Stimulated activated CD8-positive, alpha-beta memory T cell treated with anti-CD3 and anti-CD28 coated beads, Interleukin-15, amount 100 ng/mL, for 24 hours (primary cell): ENCODE results near the gene GPR55.

Source experiments
- DNase-seq: peaks from one replicate; pipeline ENCODE4 v3.0.0-alpha.2; 2020; ENCODE audit warnings: low read depth

Gene GPR55

GRCh38 chr2:230919240-230919639, 5.8 kb downstream of the GPR55 start:
- no peak for DNase-seq

DNA sequence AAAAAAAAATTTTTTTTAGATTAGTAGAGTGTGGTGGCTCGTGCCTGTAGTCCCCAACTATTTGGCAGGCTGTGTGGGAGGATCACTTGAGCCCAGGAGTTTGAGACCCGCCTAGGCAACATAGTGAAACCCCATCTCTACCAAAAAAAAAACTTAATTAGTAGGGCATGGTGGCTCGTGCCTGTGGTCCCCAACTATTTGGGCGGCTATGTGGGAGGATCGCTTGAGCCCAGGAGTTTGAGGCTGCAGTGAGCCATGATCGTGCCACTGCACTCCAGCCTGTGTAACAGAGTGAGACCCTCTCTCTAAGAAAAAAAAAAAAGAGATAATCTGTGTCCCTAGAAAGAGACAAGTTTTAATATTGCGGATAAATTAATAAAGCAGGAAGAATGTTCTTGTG, 8.8 kb downstream of the GPR55 start:
- DNase-seq = no peak

GRCh38 chr2:230915319-230915718, 9.7 kb downstream of the GPR55 start:
- DNase-seq = no peak

- DNase-seq = no peak
Observed at GRCh38 chr2:230914886-230915285, 10.2 kb downstream of the GPR55 start.

- DNase-seq = no peak
Observed at GRCh38 chr2:230913406-230914143, 11.5 kb downstream of the GPR55 start.

DNA sequence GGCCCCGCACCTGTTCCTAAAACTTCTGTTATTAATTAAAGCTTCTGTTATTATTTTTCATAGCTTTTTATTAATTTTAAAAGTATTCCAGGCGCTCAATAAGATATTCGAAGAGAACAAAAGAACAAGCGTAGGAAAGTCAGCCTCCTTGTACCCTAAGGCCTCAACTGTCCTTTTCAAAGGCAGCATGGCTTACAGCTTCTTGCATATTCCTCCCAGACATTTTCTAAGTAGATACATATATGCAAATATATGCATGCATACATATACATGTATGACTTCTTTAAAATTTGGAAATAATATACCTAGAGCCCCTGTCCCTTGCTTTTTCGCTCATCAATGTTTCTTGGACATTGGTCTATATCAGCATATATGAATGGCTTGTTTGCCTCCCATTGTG, 12.3 kb downstream of the GPR55 start:
- DNase-seq = no peak

GRCh38 chr2:230912046-230912445, 13.0 kb downstream of the GPR55 start:
- no peak for DNase-seq

DNA sequence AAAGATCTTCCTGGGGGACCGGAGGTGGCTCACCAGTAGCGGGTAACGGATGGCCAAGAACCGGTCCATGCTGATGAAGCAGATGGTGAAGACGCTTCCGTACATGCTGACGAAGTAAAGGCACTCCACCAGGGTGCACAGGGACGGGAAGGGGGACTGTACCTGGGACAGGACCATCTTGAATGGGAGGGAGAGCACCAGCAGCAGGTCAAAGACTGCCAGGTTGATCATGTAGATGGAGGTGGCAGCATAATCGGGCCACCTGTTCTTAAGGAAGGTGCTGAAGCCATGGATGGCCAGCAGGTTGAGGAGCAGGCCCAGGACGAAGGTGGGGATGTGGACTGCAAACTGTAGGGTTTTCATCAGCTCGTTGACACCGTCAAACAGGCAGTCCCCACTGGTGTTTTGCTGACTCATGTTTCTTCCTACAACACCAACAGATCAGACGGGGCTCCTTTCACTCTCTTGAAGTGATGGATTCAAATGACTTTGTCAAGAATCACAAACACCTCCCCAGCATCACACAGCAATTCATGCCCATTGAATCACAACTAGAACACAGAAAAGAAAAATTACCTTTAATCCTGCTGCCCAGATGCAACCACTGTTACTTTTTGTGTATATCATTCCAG, 14.4 kb downstream of the GPR55 start:
- no peak for DNase-seq

DNA sequence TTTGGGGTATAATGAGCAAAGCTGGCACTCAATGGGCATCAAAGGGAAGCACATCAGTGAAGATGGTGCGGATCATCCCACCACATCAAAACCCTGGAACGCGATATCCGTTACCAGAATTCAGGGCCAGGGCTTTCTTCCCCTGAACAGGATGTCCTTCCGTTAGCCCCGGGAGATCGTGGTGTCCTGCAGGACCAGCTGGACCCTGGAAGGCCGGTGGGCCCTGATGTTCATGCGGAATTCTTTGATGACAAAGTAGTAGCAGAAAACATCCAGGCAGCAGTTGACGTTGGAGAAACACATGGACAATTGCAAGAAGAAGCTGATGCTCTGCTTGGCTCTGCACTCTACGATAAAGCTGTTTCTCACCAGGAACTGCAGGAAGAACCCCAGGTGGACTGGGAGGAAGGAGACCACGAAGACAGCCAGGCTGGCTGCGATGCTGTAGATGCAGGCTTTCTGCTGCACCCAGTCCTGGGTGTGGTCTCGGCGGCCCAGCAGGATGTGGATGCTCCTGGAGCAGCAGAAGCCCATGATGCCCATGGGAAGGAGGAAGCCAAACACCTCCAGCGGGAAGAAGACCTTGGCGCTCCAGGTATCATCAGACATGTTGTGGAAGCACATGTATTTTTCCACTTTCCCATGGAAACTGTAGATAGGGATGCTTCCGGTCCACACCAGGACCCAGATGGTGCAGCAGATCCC, 15.0 kb downstream of the GPR55 start:
- no peak for DNase-seq

GRCh38 chr2:230908595-230909191, 16.3 kb downstream of the GPR55 start:
- DNase-seq = no peak

DNA sequence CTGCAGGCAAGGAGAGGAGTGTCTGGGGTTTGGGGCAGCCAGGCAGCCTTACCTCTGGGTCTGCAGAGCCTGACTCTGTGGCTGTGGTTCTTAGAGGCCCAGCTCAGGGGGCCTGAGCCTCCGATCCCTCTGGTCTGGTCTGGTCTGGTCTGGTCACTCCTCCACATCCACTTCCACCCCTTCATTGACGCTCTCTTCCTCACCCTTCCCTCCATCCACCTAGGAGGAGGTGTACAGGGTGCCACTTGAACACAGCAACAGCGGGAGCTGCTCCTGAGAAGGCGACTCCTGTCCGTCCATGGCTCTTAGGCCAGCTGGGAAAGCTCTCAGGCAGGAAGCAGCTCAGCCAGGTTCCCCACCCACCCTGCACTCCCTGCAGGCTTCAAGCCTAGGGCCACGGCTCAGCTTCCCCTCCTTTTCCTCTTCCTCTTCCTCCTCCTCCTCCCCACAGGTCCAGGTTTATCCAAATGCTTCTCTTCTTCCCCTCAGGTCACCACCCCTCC, 16.9 kb downstream of the GPR55 start:
- no peak for DNase-seq

GRCh38 chr2:230907361-230908091, 17.5 kb downstream of the GPR55 start:
- DNase-seq = no peak

DNA sequence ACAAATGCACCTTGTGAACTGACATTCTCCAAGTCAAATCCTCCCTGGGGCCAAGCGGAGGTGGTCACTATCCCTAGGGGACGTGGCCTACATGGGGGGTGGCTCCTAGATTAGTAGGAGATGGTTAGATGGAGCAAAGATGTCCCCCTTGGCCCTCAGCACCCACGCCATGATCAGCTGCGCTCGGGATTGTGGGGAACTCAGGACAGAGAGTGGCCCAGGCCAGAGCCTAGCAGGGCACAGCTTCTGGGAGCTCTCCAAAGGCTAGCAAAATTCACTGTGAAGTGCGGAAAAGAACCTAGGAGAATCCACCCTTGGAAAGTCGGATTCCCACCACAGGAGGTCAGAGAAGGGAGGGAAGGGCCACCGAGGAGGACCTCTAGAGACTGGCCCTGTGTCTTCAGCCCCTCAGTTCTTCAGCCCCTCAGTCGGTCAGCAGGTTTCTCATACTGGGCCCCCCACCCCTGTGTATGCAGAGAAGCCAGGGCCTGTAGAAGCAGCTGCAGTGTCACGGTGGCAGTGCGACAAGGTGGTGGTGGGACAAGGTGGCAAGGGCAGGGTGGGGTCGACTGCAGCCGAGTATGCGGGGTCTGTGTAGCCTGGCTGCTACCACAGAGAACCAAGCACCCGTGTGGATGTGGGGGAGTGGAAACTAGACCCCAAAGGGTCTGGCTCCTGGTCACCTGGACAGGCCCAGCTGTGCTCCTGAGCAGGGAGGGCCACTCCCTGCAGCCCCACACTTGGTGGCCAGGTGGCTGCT, 18.4 kb downstream of the GPR55 start:
- no peak for DNase-seq

- DNase-seq = no peak
Observed at GRCh38 chr2:230905448-230906421, 19.3 kb downstream of the GPR55 start.

DNA sequence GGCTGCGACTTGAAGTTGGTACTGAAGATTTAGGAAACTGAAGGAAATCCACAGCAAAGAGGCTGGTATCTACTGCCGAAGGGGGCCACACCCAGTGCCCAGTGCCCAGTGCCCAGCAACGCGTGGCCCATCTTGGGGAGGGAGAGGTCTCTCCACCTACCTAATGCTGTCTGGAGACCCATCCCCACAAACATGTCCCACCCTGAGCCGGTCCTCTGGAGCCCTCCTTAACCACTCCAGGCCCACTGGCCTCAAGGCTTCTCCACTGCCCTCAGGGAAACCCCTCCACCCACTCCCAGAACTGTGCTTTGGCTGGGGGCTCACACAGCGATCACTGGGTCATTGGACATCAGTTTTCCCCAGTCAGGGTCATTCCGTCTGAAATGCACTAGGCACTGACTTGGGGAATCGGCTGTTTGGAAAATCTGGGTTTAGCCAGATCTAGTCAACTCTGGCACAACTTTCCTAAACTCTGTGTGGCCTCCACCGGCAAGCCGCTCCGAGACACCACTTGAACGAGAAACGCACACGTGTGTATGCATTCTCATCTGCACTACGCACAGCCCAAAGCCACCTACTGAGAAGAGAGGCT, 20.1 kb downstream of the GPR55 start:
- no peak for DNase-seq

DNA sequence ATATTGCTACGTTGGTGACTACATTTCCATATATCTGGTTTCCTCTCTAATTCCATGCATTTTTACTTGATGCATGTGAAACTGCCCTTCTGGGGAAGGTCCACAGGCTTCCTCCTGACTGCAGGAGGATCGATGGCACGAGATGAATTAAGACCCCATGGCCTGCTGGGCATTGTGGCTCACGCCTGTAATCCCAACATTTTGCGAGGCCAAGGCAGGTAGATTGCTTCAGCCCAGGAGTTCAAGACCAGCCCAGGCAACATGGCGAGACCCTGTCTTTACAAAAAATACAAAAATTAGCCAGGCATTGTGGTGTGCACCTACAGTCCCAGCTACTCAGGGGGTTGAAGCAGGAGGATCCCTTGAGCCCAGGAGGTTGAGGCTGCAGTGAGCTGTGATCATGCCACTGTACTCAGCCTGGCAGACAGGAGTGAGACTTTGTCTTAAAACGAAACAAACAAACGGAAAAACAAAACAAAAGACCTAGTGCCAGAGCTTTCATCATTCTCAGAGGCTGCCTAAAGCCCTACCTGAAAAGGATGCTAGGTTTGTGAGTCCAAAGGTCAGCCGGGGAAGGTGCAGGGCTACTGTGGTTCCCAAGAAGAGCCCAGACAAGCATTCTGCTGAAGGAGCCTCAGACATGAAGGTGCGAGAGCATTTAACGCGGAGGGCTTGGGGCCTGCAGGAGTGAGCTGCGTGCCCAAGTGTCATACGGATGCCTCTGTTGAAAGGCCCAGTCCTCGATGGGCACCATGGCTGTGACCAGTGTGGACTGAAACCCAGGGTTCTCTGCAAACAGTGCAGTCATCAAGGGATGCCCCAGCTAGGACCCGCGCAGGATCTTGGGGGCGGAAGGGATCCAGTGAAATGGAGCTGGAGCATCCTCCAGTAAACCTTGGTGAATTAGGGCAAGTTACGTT, 21.6 kb downstream of the GPR55 start:
- no peak for DNase-seq

DNA sequence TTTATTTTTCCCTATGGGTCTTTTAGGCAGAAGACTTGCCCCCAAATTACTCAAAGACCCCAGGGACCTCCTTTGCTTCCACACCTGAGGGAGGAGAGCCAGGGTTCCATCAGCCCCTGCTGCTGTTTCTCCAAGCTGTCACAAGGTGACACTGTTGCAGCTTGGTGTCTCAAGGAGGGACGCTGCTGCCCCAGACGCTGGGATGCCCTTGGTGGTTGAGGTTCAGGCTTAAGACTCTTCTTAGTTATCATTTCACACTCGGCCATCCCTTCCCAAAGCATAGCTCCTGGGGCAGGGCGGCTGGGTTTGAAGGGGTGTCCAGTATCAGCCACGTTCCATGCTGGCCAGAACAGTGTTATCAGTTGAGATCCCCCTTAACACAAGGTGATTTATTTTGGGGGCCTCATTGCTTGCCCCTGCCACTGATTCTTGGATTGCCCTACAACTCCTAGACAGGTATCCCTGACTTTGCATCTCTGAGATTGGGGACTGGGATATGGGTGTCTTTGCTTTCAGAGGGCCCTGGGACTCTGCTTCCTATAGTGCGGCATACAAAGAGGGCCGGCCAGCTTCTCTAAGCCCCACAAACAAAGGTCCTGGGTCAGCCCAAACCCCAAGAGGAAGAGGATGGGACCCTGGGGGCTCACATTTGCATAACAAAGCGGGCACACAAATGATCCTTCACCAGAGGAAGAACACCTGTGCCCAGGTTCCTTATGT, 22.7 kb downstream of the GPR55 start:
- DNase-seq = no peak

GRCh38 chr2:230901006-230901405, 24.0 kb downstream of the GPR55 start:
- DNase-seq = no peak
